Measurements from ENCODE around the gene FNDC3B.

FNDC3B gene

GRCh38 chr3:172189987-172190603, 150.7 kb downstream of the FNDC3B start:
- TF ChIP-seq CTCF (IDR thresholded peaks at IDR 0.05; ENCODE audit: extremely low read depth, missing control alignments) = no peak
- no peak for DNase-seq (ENCODE audit: low spot score)

DNA sequence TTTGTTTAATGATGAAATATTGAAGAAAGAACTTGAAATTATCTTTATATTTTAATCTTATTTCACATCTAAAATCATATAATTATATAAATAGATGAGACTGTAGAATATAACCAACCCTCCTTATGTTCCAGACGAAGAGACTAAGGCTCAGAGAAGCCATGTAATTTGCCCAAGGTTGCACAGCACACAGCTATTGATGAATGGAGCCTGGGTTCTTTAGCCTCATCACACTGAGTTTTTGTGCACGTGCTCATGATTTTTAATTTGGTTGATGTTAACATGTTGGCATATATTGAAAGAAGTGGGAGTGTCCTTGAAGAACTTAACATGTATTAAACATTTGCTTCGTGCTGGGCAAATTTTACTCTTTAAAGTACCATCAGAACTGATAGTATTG, 151.6 kb downstream of the FNDC3B start:
- no peak for TF ChIP-seq CTCF (IDR thresholded peaks at IDR 0.05; ENCODE audit: extremely low read depth, missing control alignments)

DNA sequence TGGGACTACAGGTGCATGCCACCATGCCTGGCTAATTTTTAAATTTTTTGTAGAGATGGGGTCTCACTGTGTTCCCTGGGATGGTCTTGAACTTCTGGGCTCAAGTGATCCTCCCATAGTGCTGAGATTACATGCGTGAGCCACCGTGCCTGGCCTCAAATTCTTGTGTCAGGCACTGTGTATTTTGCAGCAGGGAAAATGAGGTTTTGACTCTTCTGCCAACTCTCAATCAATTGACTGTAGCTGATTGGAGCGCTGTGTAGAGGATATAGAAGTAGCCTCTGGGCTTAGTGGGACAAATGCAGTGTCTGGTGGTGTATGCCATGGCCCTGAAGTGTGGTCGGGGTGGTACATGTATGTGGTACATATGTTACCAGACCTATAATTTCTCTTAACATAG, 152.3 kb downstream of the FNDC3B start:
- DNase-seq (ENCODE audit: low spot score) = no peak
- TF ChIP-seq CTCF (IDR thresholded peaks at IDR 0.05; ENCODE audit: extremely low read depth, missing control alignments) = no peak

More for the DNA sequence above, 151.6 kb downstream of the FNDC3B start:
- no peak for DNase-seq (ENCODE audit: low spot score)

- no peak for TF ChIP-seq CTCF (IDR thresholded peaks at IDR 0.05; ENCODE audit: extremely low read depth, missing control alignments)
- DNase-seq (ENCODE audit: low spot score) = no peak
These were observed 153.5 kb downstream of the FNDC3B start for GRCh38 chr3:172192830-172193415.

GRCh38 chr3:172193436-172193835, 154.1 kb downstream of the FNDC3B start:
- no peak for DNase-seq (ENCODE audit: low spot score)
- no peak for TF ChIP-seq CTCF (IDR thresholded peaks at IDR 0.05; ENCODE audit: extremely low read depth, missing control alignments)

GRCh38 chr3:172194702-172195406, 155.5 kb downstream of the FNDC3B start:
- no peak for DNase-seq (ENCODE audit: low spot score)
- TF ChIP-seq CTCF (IDR thresholded peaks at IDR 0.05; ENCODE audit: extremely low read depth, missing control alignments) = no peak

DNA sequence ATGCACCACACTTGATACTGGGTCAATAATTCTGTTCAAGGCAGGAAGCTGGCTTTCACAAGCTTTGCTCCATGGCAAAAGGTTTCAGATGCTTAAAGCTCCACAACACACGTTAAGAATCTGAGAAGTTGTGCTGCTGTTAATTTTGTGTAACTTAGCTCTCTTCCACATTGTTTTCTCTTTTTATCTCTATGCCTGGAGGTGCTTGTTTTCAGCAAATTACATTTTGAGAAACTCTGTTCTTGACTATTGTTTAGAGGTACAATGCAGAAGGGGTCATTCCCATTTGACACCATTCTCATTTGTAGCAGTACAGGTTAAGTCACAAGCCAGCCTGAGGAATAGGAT, 156.0 kb downstream of the FNDC3B start:
- TF ChIP-seq CTCF (IDR thresholded peaks at IDR 0.05; ENCODE audit: extremely low read depth, missing control alignments) = no peak
- no peak for DNase-seq (ENCODE audit: low spot score)

Measured in GM20000 (cell line).